ENCODE measurements around the gene PRTN3. TPM values are rescaled to one million over a fixed set of nuclear protein-coding genes. Genes with fewer than 3 reads are reported as not detected.

Gene PRTN3, protein sequence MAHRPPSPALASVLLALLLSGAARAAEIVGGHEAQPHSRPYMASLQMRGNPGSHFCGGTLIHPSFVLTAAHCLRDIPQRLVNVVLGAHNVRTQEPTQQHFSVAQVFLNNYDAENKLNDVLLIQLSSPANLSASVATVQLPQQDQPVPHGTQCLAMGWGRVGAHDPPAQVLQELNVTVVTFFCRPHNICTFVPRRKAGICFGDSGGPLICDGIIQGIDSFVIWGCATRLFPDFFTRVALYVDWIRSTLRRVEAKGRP
- not detected in 2 replicates for total RNA-seq (2021)
- not detected for Bru-seq, nascent RNA
- percentile 8 among the genes with signal in this experiment for BruChase-seq, experiment 1, labeled RNA remaining after a 2-hour chase
- BruChase-seq, experiment 2, labeled RNA remaining after a 6-hour chase: percentile 16 among the genes with signal in this experiment
- long read RNA-seq: 0 reads

DNA sequence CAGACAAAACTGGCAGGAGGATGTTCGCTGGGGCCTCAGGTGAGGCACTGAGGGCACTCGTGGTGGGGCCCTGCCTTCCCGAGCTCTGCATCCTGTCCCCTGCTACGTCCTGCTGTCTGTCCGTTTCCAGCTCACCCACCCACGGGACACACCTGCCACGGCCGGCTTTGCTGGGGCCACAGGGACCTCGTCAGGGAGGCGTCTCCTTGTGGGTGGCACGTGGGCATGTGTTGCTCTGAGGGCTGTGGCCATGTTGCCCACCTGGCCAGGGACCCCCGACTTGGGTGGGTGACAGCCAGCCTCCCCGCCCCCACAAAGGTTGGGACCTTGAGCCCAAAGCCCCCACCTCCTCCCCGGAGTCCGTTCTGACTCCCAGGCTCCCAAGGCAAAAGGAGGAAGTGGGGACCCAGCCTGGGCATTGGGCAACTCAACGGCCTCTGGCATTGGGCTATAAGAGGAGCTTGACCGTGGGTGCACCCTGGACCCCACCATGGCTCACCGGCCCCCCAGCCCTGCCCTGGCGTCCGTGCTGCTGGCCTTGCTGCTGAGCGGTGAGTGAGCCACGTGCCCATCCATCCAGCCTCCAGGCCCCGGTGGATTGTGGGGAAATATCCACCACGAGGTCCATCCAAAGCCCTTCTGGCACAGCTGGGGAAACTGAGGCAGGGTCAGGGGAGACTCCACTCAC lies at the start of gene PRTN3:
Gene PRTN3, plus strand, starts transcription at position 481 of the 688 bp plus-strand sequence. Its CDS starts 10 bp downstream, at position 491.
- H3K9me3 ChIP-seq (ENCODE audit: insufficient read depth, low read depth): no peaks in the 10 kb centered on the region
- POLR2A ChIA-PET (ENCODE audit: unreplicated experiment): no interaction called here
- 0 out of 2 replicates have a peak, but pooled peaks cover 6% of the 10 kb centered on the region for H3F3A ChIP-seq (ENCODE audit: insufficient read depth, low read depth)
- H4K20me1 ChIP-seq (ENCODE audit: insufficient read depth): no peaks in the 10 kb centered on the region
- intact Hi-C loops (cut with micrococcal nuclease; ENCODE audit: unreplicated experiment): no loop called here
- H3K4me2 ChIP-seq: no peak within 1 kb of the TSS
- no peak within 1 kb of the TSS for H3K27ac ChIP-seq
- H3K36me3 ChIP-seq (ENCODE audit: low read depth): no peaks in the 10 kb centered on the region
- peaks cover 34% of the 10 kb centered on the region for H3K27me3 ChIP-seq (ENCODE audit: insufficient read depth, low read depth)
- H3K4me3 ChIP-seq: no peak within 1 kb of the TSS
- CTCF ChIA-PET: no interaction called here
- no TSS peak for BruUV-seq (replicated peaks)
- no peak for DNase-seq
- no peaks in the 10 kb centered on the region; the same call in 1 of the 2 replicates for H3K4me1 ChIP-seq (replicated peaks; ENCODE audit: insufficient read depth)
- TF ChIP-seq, protein P1, sequence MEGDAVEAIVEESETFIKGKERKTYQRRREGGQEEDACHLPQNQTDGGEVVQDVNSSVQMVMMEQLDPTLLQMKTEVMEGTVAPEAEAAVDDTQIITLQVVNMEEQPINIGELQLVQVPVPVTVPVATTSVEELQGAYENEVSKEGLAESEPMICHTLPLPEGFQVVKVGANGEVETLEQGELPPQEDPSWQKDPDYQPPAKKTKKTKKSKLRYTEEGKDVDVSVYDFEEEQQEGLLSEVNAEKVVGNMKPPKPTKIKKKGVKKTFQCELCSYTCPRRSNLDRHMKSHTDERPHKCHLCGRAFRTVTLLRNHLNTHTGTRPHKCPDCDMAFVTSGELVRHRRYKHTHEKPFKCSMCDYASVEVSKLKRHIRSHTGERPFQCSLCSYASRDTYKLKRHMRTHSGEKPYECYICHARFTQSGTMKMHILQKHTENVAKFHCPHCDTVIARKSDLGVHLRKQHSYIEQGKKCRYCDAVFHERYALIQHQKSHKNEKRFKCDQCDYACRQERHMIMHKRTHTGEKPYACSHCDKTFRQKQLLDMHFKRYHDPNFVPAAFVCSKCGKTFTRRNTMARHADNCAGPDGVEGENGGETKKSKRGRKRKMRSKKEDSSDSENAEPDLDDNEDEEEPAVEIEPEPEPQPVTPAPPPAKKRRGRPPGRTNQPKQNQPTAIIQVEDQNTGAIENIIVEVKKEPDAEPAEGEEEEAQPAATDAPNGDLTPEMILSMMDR (conservative IDR thresholded peaks at IDR 0.05): no peak
- no peak for TF ChIP-seq EZH2 (IDR thresholded peaks at IDR 0.05; ENCODE audit: low read depth)
- no peaks in the 10 kb centered on the region for H3K79me2 ChIP-seq (ENCODE audit: low read depth)
- H3K9me2 ChIP-seq (ENCODE audit: insufficient read depth): no peaks in the 10 kb centered on the region
- no peak within 1 kb of the TSS for H2AFZ ChIP-seq

DNA sequence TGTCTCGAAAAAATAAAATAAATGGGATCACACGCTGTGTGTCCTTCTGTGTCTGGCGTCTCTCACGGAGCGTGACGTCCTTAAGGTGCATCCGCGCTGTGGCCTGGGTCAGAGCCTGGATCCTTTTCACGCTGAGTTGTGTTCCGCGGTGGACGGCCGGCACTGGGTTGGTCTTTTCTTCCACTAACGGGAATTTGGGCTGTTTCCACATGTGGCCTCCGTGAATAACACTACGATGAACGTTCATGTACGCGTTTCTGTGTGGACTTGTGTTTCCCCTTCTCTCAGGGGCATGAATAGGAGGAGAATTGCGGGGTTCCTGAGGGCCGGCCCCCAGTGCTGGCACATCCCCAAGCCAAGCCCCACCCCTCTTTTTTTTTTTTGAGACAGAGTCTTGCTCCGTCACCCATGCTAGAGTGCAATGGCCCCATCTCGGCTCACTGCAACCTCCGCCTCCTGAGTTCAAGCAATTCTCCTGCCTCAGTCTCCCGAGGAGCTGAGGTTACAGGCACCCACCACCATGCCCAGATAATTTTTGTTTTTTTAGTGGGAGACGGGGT lies 49.7 kb upstream of the PRTN3 start:
- Histone ChIP-seq H3K4me2 (no peak overlapping the region), H3K9me3 (ENCODE audit: insufficient read depth, low read depth) (no peaks in the 10 kb centered on the region), H3K4me1 (replicated peaks; ENCODE audit: insufficient read depth) (no peaks in the 10 kb centered on the region), H4K20me1 (ENCODE audit: insufficient read depth) (no peaks in the 10 kb centered on the region), H3K4me3 (no peak overlapping the region), H2AFZ (no peak overlapping the region), H3F3A (ENCODE audit: insufficient read depth, low read depth) (no peaks in the 10 kb centered on the region), H3K9me2 (ENCODE audit: insufficient read depth) (no peaks in the 10 kb centered on the region), H3K27me3 (ENCODE audit: insufficient read depth, low read depth) (no peaks in the 10 kb centered on the region), H3K79me2 (ENCODE audit: low read depth) (no peaks in the 10 kb centered on the region), H3K27ac (no peak overlapping the region), H3K36me3 (ENCODE audit: low read depth) (no peaks in the 10 kb centered on the region)
- CTCF ChIA-PET: no interaction called here
- no TSS peak for BruUV-seq (replicated peaks)
- POLR2A ChIA-PET (ENCODE audit: unreplicated experiment): no interaction called here
- TF ChIP-seq, protein P1 (conservative IDR thresholded peaks at IDR 0.05): no peak
- TF ChIP-seq EZH2 (IDR thresholded peaks at IDR 0.05; ENCODE audit: low read depth): no peak
- intact Hi-C loops (cut with micrococcal nuclease; ENCODE audit: unreplicated experiment): no loop called here
- DNase-seq: no peak

DNA sequence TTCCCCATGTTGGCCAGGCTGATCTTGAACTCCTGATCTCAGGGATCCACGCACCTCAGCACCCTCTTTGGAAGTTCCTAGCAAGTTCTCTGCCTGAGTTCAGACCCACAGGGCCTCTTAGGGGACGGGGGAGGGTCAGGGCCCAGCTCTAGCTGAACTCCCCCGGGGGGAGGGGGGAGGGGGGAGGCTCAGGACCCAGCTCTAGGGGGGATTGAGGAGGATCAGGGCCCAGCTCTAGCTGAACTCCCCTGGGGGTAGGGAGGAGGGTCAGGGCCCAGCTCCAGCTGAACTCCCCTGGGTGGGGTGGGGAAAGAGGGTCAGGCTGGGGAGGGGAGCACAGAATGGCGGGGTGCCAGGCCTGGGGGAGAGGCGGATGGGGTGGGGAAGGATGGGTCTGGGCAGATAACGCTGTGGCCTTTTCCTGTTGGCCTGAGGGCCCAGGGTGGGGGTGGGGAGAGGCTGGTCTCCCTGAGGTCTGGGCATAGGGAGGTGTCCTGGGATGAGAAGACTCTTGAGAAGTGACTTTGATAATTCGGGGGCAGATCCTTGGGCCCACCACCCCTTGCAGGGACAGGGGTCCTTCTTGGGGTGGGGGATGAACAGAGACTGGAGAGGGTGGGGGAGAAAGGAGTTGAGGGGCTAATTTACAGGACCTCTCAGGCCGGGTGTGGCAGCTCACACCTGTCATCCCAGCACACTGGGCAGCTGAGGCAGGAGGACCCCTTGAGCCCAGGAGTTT lies 49.1 kb upstream of the PRTN3 start:
- no peaks in the 10 kb centered on the region for H3K9me2 ChIP-seq (ENCODE audit: insufficient read depth)
- no peak for DNase-seq
- no peak overlapping the region for H3K4me2 ChIP-seq
- no peak for TF ChIP-seq EZH2 (IDR thresholded peaks at IDR 0.05; ENCODE audit: low read depth)
- TF ChIP-seq, protein P1 (conservative IDR thresholded peaks at IDR 0.05): no peak
- intact Hi-C loops (cut with micrococcal nuclease; ENCODE audit: unreplicated experiment): no loop called here
- BruUV-seq (replicated peaks): no TSS peak
- no peak overlapping the region for H2AFZ ChIP-seq
- H3K36me3 ChIP-seq (ENCODE audit: low read depth): no peaks in the 10 kb centered on the region
- H3K27me3 ChIP-seq (ENCODE audit: insufficient read depth, low read depth): no peaks in the 10 kb centered on the region
- H3K79me2 ChIP-seq (ENCODE audit: low read depth): no peaks in the 10 kb centered on the region
- ChIA-PET POLR2A (ENCODE audit: unreplicated experiment) (no interaction called here), CTCF (no interaction called here)
- H3K27ac ChIP-seq: no peak overlapping the region
- no peaks in the 10 kb centered on the region for H3K4me1 ChIP-seq (replicated peaks; ENCODE audit: insufficient read depth)
- H3K4me3 ChIP-seq: no peak overlapping the region
- no peaks in the 10 kb centered on the region for H3K9me3 ChIP-seq (ENCODE audit: insufficient read depth, low read depth)
- no peaks in the 10 kb centered on the region for H4K20me1 ChIP-seq (ENCODE audit: insufficient read depth)
- H3F3A ChIP-seq (ENCODE audit: insufficient read depth, low read depth): no peaks in the 10 kb centered on the region
